Mesothelial cell of epicardium (in vitro differentiated cells): ENCODE measurements around the gene ABCB8. TPM values are rescaled to one million over a fixed set of nuclear protein-coding genes. Genes with fewer than 3 reads are reported as not detected.
A peak's percentile ranks its signal among the peaks of the same experiment; 100 is the strongest.

Experiments used
- DNase-seq, 2 experiments: peaks; one replicate each; pipeline ENCODE4 v3.0.0; 2021; ENCODE audit warnings: low spot score in 2 of 2; ENCODE audit not compliant: unreplicated experiment in 2 of 2
- H3K27ac Mint-ChIP-seq: 2 replicates; pipeline ENCODE4 v1.8.0; 2021; ENCODE audit warnings: mixed read lengths
- H3K27me3 Mint-ChIP-seq: 2 replicates; pipeline ENCODE4 v1.8.0; 2021; ENCODE audit warnings: low read depth, mixed read lengths
- H3K36me3 Mint-ChIP-seq: 2 replicates; pipeline ENCODE4 v1.8.0; 2021; ENCODE audit warnings: mixed read lengths
- H3K4me1 Mint-ChIP-seq: 2 replicates; pipeline ENCODE4 v1.8.0; 2021; ENCODE audit warnings: mixed read lengths
- H3K4me3 Mint-ChIP-seq: 2 replicates; pipeline ENCODE4 v1.8.0; 2021; ENCODE audit warnings: mild to moderate bottlenecking, moderate library complexity, mixed read lengths
- H3K9me3 Mint-ChIP-seq: 2 replicates; pipeline ENCODE4 v1.8.0; 2021; ENCODE audit warnings: mixed read lengths
- total RNA-seq: library from RNA; stranded (reverse); gene quantifications from 3 replicates; pipeline ENCODE4 v1.2.1, GENCODE V29; 2021
- TF ChIP-seq, protein P1 (sequence below): fragments of 200-600 bp; sonication (generic); IDR thresholded peaks from one replicate; pipeline ENCODE4 v1.5.0; 2021; ENCODE audit warnings: antibody characterized with exemption; ENCODE audit not compliant: unreplicated experiment

The ABCB8 gene
- total RNA-seq, 1 donor from 2014 or later = 40.7 TPM

DNA sequence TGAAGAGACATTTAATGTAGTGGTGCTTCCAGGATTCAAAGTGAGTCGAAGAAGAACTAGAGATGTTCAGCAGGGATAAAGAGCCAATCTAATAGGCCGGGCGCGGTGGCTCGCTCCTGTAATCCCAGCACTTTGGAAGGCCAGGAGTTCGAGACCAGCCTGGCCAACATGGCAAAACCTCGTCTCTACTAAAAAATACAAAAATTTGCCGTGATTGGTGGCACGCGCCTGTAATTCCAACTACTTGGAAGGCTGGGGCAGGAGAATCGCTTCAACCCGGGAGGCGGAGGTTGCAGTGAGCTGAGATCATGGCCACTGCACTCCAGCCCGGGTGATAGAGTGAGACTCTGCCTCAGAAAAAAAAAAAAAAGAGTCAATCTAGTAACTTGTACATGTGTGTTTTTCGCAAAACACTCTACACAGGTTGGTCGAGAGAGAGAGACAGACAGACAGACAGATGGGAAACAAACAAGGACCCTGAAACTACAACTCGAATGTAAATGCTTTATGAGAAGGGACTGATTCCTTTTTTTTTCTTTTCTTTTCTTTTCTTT, 775 bp downstream of the ABCB8 start:
- H3K4me3 Mint-ChIP-seq = peak overlapping the region; percentile 91
- TF ChIP-seq, protein P1, sequence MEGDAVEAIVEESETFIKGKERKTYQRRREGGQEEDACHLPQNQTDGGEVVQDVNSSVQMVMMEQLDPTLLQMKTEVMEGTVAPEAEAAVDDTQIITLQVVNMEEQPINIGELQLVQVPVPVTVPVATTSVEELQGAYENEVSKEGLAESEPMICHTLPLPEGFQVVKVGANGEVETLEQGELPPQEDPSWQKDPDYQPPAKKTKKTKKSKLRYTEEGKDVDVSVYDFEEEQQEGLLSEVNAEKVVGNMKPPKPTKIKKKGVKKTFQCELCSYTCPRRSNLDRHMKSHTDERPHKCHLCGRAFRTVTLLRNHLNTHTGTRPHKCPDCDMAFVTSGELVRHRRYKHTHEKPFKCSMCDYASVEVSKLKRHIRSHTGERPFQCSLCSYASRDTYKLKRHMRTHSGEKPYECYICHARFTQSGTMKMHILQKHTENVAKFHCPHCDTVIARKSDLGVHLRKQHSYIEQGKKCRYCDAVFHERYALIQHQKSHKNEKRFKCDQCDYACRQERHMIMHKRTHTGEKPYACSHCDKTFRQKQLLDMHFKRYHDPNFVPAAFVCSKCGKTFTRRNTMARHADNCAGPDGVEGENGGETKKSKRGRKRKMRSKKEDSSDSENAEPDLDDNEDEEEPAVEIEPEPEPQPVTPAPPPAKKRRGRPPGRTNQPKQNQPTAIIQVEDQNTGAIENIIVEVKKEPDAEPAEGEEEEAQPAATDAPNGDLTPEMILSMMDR = no peak
- no peaks in the 10 kb centered on the region for H3K27me3 Mint-ChIP-seq
- peak overlapping the region; percentile 97 for H3K27ac Mint-ChIP-seq
- peaks cover 32% of the 10 kb centered on the region for H3K4me1 Mint-ChIP-seq
- DNase-seq = no peak
- peaks cover 2% of the 10 kb centered on the region for H3K36me3 Mint-ChIP-seq
- H3K9me3 Mint-ChIP-seq = no peaks in the 10 kb centered on the region

DNA sequence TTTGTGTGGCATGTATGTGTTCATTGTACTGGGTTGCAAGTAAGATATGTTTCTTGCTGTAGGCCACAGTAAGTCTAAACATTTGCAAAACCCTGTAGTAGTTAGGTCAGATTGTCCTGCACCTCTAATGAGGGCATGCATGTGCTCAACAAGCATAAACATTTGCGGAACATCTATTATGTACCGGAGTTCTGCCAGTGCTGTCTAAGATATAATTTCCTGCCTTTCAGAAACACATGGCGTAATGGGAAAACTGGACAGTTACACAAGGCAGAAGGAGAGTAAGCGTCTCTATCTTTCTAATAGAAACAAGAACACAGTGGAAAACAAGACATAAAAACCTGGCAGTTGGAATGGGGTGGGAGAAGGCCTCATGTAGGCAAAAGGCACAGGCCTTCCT, 2.8 kb downstream of the ABCB8 start:
- Mint-ChIP-seq H3K4me1 (peaks cover 29% of the 10 kb centered on the region), H3K9me3 (no peaks in the 10 kb centered on the region), H3K27me3 (no peaks in the 10 kb centered on the region), H3K36me3 (peaks cover 2% of the 10 kb centered on the region), H3K27ac (no peak overlapping the region), H3K4me3 (no peak overlapping the region)
- DNase-seq = no peak
- TF ChIP-seq, protein P1 = no peak

DNA sequence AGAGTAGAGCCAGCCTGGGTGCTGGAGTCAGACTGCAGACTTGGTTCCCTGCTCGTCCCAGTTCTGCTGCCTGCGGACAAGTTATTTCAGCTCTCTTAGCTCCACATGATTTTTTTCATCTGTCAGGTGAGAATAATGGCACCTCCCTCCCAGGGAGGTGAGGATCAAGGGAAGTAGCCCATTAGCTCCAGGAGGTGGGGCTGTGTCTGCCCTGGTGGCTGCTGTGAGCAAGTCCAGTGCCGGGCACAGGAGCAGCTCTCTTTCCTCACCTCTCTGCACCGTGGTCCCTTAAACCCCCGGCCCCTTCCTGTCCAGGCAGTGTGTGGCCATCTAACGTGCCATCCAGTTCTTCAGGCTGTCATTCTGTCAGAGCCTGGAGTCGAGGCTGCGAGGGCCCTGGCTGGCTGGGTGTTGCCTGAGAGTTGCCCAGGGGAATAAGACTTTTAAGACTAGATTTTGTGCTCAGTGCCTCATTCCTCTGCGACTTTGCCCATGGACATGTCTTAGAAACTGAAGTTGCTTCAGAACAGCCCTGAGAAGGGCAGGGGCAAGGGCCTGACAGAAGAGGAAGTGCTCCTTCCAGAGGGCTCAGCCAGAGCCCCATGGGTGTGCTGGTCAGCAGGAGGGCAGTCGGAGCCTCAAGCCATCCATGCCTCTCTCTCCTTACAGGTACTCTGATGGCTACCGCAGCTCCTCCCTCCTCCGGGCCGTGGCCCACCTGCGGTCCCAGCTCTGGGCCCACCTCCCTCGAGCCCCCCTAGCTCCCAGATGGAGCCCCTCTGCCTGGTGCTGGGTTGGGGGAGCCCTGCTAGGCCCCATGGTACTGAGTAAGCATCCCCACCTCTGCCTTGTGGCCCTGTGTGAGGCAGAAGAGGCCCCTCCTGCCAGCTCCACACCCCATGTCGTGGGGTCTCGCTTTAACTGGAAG, 5.0 kb downstream of the ABCB8 start:
- TF ChIP-seq, protein P1 = no peak
- no peaks in the 10 kb centered on the region for H3K27me3 Mint-ChIP-seq
- no peak overlapping the region for H3K27ac Mint-ChIP-seq
- no peaks in the 10 kb centered on the region for H3K9me3 Mint-ChIP-seq
- H3K4me1 Mint-ChIP-seq = peaks cover 10% of the 10 kb centered on the region
- H3K4me3 Mint-ChIP-seq = no peak overlapping the region
- no peak for DNase-seq
- peaks cover 7% of the 10 kb centered on the region for H3K36me3 Mint-ChIP-seq

DNA sequence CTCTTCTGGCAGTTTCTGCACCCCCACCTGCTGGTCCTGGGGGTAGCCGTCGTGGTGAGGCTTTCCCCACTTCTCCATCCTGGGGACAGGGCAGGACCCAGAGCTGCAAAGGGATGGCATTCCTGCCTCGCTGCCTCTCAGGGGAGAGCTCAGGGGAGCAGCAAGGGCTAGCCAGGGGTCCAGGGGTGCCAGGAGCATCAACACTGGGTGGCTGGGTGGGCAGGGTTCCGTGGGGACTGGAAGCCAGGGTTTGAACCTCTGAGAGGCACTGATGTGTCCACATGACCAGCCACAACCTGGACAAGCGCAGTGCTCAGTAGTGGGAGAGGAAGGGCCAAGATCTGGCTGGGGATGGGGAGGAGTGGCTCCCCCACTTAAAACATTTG, 5.6 kb downstream of the ABCB8 start:
- no peak overlapping the region for H3K4me3 Mint-ChIP-seq

DNA sequence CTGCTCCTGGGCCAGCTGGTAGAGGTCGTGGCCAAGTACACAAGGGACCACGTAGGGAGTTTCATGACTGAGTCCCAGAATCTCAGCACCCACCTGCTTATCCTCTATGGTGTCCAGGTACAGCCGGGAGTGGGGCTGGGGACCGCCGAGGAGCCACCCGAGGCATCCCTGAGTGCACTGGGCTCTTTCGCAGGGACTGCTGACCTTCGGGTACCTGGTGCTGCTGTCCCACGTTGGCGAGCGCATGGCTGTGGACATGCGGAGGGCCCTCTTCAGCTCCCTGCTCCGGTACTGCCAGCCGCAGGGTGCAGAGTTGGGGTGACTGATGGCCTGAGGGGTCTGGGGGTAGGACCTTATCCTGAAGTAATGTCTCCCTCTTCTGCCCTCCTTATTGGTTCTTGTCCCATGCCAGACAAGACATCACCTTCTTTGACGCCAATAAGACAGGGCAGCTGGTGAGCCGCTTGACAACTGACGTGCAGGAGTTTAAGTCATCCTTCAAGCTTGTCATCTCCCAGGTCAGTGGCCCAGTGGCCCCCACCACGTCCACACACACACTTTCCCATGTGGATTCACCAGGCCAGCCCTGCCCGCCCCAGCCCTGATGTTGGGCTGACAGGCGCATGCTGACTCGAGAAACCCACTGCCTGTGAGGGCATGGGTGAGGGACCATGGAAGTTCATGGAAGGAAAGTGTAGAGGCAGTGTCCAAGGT, 6.2 kb downstream of the ABCB8 start:
- H3K4me3 Mint-ChIP-seq = no peak overlapping the region
- H3K4me1 Mint-ChIP-seq = peaks cover 12% of the 10 kb centered on the region
- H3K27me3 Mint-ChIP-seq = no peaks in the 10 kb centered on the region
- no peak for DNase-seq
- no peaks in the 10 kb centered on the region for H3K9me3 Mint-ChIP-seq
- no peak overlapping the region for H3K27ac Mint-ChIP-seq
- TF ChIP-seq, protein P1 = no peak
- H3K36me3 Mint-ChIP-seq = peaks cover 7% of the 10 kb centered on the region

More for the DNA sequence above, 5.6 kb downstream of the ABCB8 start:
- Mint-ChIP-seq H3K36me3 (peaks cover 7% of the 10 kb centered on the region), H3K27me3 (no peaks in the 10 kb centered on the region), H3K27ac (no peak overlapping the region), H3K4me1 (peaks cover 10% of the 10 kb centered on the region), H3K9me3 (no peaks in the 10 kb centered on the region)
- DNase-seq = no peak
- TF ChIP-seq, protein P1 = no peak
